HL-60 (cell line): Measurements from ENCODE around the gene IFFO2.

Source experiments
- POLR2AphosphoS5 ChIP-seq: IDR thresholded peaks from 2 replicates; pipeline ENCODE4 v1.6.1; 2012; ENCODE audit warnings: low read depth
- TF ChIP-seq, protein P1 (sequence below): IDR thresholded peaks from one replicate; pipeline ENCODE4 v1.5.1; 2011; ENCODE audit warnings: low read length, control low read depth, inconsistent platforms; ENCODE audit not compliant: insufficient read depth
- TF ChIP-seq, protein P2 (sequence below): IDR thresholded peaks from 2 replicates; pipeline ENCODE4 v1.6.1; 2012; ENCODE audit warnings: low read depth; ENCODE audit not compliant: insufficient replicate concordance

DNA sequence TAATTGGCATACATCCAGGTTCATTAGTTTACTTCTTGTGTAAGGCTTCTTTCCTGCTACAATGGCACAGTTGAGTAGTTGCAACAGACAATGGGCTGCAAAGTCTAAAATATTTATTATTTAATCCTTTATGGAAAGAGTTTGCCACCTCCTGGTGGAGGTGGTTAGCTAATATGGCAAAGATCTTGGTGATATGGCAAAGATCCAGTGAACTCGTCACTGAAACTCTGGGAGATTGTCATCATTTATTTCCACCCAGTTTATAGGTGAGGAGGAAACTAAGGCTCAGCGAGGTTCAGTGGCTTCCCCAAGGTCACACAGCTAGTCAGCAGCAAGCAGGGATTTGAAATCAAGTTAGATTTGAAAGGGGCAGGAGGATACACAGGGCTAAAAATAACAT lies 16.1 kb upstream of the IFFO2 start:
- TF ChIP-seq, protein P1, sequence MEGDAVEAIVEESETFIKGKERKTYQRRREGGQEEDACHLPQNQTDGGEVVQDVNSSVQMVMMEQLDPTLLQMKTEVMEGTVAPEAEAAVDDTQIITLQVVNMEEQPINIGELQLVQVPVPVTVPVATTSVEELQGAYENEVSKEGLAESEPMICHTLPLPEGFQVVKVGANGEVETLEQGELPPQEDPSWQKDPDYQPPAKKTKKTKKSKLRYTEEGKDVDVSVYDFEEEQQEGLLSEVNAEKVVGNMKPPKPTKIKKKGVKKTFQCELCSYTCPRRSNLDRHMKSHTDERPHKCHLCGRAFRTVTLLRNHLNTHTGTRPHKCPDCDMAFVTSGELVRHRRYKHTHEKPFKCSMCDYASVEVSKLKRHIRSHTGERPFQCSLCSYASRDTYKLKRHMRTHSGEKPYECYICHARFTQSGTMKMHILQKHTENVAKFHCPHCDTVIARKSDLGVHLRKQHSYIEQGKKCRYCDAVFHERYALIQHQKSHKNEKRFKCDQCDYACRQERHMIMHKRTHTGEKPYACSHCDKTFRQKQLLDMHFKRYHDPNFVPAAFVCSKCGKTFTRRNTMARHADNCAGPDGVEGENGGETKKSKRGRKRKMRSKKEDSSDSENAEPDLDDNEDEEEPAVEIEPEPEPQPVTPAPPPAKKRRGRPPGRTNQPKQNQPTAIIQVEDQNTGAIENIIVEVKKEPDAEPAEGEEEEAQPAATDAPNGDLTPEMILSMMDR: no peak
- TF ChIP-seq POLR2AphosphoS5: no peak
- TF ChIP-seq, protein P2, sequence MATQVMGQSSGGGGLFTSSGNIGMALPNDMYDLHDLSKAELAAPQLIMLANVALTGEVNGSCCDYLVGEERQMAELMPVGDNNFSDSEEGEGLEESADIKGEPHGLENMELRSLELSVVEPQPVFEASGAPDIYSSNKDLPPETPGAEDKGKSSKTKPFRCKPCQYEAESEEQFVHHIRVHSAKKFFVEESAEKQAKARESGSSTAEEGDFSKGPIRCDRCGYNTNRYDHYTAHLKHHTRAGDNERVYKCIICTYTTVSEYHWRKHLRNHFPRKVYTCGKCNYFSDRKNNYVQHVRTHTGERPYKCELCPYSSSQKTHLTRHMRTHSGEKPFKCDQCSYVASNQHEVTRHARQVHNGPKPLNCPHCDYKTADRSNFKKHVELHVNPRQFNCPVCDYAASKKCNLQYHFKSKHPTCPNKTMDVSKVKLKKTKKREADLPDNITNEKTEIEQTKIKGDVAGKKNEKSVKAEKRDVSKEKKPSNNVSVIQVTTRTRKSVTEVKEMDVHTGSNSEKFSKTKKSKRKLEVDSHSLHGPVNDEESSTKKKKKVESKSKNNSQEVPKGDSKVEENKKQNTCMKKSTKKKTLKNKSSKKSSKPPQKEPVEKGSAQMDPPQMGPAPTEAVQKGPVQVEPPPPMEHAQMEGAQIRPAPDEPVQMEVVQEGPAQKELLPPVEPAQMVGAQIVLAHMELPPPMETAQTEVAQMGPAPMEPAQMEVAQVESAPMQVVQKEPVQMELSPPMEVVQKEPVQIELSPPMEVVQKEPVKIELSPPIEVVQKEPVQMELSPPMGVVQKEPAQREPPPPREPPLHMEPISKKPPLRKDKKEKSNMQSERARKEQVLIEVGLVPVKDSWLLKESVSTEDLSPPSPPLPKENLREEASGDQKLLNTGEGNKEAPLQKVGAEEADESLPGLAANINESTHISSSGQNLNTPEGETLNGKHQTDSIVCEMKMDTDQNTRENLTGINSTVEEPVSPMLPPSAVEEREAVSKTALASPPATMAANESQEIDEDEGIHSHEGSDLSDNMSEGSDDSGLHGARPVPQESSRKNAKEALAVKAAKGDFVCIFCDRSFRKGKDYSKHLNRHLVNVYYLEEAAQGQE: no peak
